Testis (tissue), 5 donors: ENCODE measurements around the gene PAIP2B. TPM values are rescaled to one million over a fixed set of nuclear protein-coding genes. Genes with fewer than 3 reads are reported as not detected.

Source experiments
- DNase-seq: peaks from one replicate; pipeline ENCODE4 v3.0.0-alpha.2; 2019
- H3K27ac ChIP-seq, 2 donors: fragments of 200-600 bp; sonication (generic); one replicate each; pipeline ENCODE4 v1.5.1; 2019
- H3K27me3 ChIP-seq: fragments of 200-600 bp; sonication (generic); one replicate; pipeline ENCODE4 v1.5.1; 2019
- H3K36me3 ChIP-seq: fragments of 200-600 bp; sonication (generic); one replicate; pipeline ENCODE4 v1.5.1; 2017; ENCODE audit warnings: low read depth; ENCODE audit errors: missing control alignments
- H3K4me1 ChIP-seq: fragments of 200-600 bp; sonication (generic); one replicate; pipeline ENCODE4 v1.5.1; 2019
- H3K4me3 ChIP-seq, 2 donors: fragments of 200-600 bp; sonication (generic); one replicate each; pipeline ENCODE4 v1.5.1; 2017 to 2019
- H3K9me3 ChIP-seq: fragments of 200-600 bp; sonication (generic); one replicate; pipeline ENCODE4 v1.5.1; 2017
- CTCF ChIP-seq, 3 experiments: fragments of 450-650 bp in 2 of 3; fragments of 200-600 bp in 1 of 3; sonication (generic) in 1 of 3; IDR thresholded peaks; one replicate each; pipeline ENCODE4 v1.5.1; 2016 to 2019; ENCODE audit warnings: antibody characterized with exemption in 3 of 3, mild to moderate bottlenecking in 2 of 3, moderate library complexity in 1 of 3
- POLR2A ChIP-seq: fragments of 450-650 bp; IDR thresholded peaks from one replicate; pipeline ENCODE4 v1.6.1; 2017; ENCODE audit warnings: antibody characterized with exemption, mild to moderate bottlenecking, moderate library complexity
- WGBS, 2 donors: methylation state at CpG; one replicate each; pipeline ENCODE4 v1.1.5; 2018; 5-methylcytosine and 5-hydroxymethylcytosine counted together
- intact Hi-C: fragments of 100-400 bp; cut with DNase I; formaldehyde crosslinking; loops from one replicate; pipeline ENCODE4 v1.15.1; 2023; ENCODE audit warnings: low total_unique reads
- long read RNA-seq, 2 donors: transcript quantifications; one replicate each; lab custom pipeline, GENCODE V29; 2026
- polyA plus RNA-seq: library from polyadenylated mRNA; stranded (reverse); fragments of 350-450 nt; fragmentation: Illumina TruSeq; extraction: RNeasy Lipid Tissue Mini Kit (QIAGEN cat#74804); gene quantifications from one replicate; pipeline ENCODE4 v1.2.3, GENCODE V29; 2014; ENCODE audit warnings: low read depth, low replicate concordance; ENCODE audit not compliant: insufficient read depth
- total RNA-seq, 2 donors: library from RNA; depleted of rRNA; stranded (reverse); fragments of >200 nt; gene quantifications; one replicate each; pipeline ENCODE4 v1.2.3, GENCODE V29; 2016

PAIP2B gene
- total RNA-seq, result 1 to 10 TPM; 3.3 to 3.9 TPM
- 4.5 TPM for polyA plus RNA-seq
- long read RNA-seq, donor 1, full-length matches to known transcripts, result 4 of 4 reads
- long read RNA-seq, donor 1, partial matches to known transcripts, result 0 of 4 reads
- long read RNA-seq, donor 1, other reads (novel, unspliced or antisense), result 0 of 4 reads
- long read RNA-seq, donor 2, full-length matches to known transcripts, result 2 of 2 reads
- long read RNA-seq, donor 2, partial matches to known transcripts, result 0 of 2 reads
- long read RNA-seq, donor 2, other reads (novel, unspliced or antisense), result 0 of 2 reads

- peak within 1 kb of the TSS; percentile 75 to 82 for H3K4me3 ChIP-seq
- no peaks in the 10 kb centered on the region for H3K4me1 ChIP-seq
- intact Hi-C loops, result no loop called here
- H3K27me3 ChIP-seq, result no peaks in the 10 kb centered on the region
- no peaks in the 10 kb centered on the region for H3K9me3 ChIP-seq
- 0 to 2% methylated on average over 21 to 30 of the region's 30 CpGs for WGBS, 2 donors
- H3K27ac ChIP-seq, result peak within 1 kb of the TSS in 1 of 2 donors; percentile 80
- no peak for TF ChIP-seq CTCF (IDR thresholded peaks at IDR 0.05)
- no peak for TF ChIP-seq POLR2A
- DNase-seq, result peak; percentile 99
- no peaks in the 10 kb centered on the region for H3K36me3 ChIP-seq
Measured at GRCh38 chr2:71226965-71227560, at the start of gene PAIP2B. Gene PAIP2B (minus strand): TSS chr2:71227103. CDS start chr2:71202589, 24,514 bp downstream.

GRCh38 chr2:71275939-71276310 is 49.0 kb upstream of the PAIP2B start:
- intact Hi-C loops, result no loop called here
- Histone ChIP-seq H3K9me3 (no peaks in the 10 kb centered on the region), H3K36me3 (no peaks in the 10 kb centered on the region), H3K4me3 (peak overlapping the region; percentile 61 to 74), H3K4me1 (peaks cover 7% of the 10 kb centered on the region), H3K27me3 (no peaks in the 10 kb centered on the region), H3K27ac (no peak overlapping the region)
- DNase-seq, result no peak
- 33 to 36% methylated on average over 8 of the region's 8 CpGs for WGBS, 2 donors
- no peak for TF ChIP-seq CTCF (IDR thresholded peaks at IDR 0.05)
- TF ChIP-seq POLR2A, result no peak

- TF ChIP-seq CTCF (IDR thresholded peaks at IDR 0.05) (no peak), POLR2A (no peak)
- WGBS, 2 donors, result 59 to 69% methylated on average over 9 of the region's 9 CpGs
- intact Hi-C loops, result no loop called here
- Histone ChIP-seq H3K36me3 (no peaks in the 10 kb centered on the region), H3K27ac (no peak overlapping the region), H3K9me3 (no peaks in the 10 kb centered on the region), H3K4me1 (no peaks in the 10 kb centered on the region), H3K4me3 (no peak overlapping the region), H3K27me3 (no peaks in the 10 kb centered on the region)
- DNase-seq, result no peak
Measured at GRCh38 chr2:71269511-71270090, 42.7 kb upstream of the PAIP2B start.

GRCh38 chr2:71263386-71263785 is 36.5 kb upstream of the PAIP2B start:
- Histone ChIP-seq H3K36me3 (no peaks in the 10 kb centered on the region), H3K4me1 (no peaks in the 10 kb centered on the region), H3K9me3 (no peaks in the 10 kb centered on the region), H3K4me3 (no peak overlapping the region), H3K27me3 (no peaks in the 10 kb centered on the region), H3K27ac (no peak overlapping the region)
- no peak for TF ChIP-seq CTCF (IDR thresholded peaks at IDR 0.05)
- no peak for TF ChIP-seq POLR2A
- intact Hi-C loops, result no loop called here
- no peak for DNase-seq
- 91 to 93% methylated on average over 6 of the region's 6 CpGs for WGBS, 2 donors
